Measurements from ENCODE around the gene TBX19.

The TBX19 gene

GRCh38 chr1:168280296-168280927, at the start of gene TBX19:
Gene TBX19 (plus strand): TSS chr1:168280877. CDS start chr1:168281091, 214 bp downstream.
- DNase-seq, result no peak

GRCh38 chr1:168234846-168235547, 45.7 kb upstream of the TBX19 start:
- DNase-seq, result peak; percentile 70

- DNase-seq, result no peak
Measured at GRCh38 chr1:168235548-168235885, 45.2 kb upstream of the TBX19 start.

GRCh38 chr1:168235937-168236336, 44.7 kb upstream of the TBX19 start:
- no peak for DNase-seq

- DNase-seq, result no peak
Measured at GRCh38 chr1:168236836-168237611, 43.7 kb upstream of the TBX19 start.

- DNase-seq, result no peak
Measured at GRCh38 chr1:168243198-168243597, 37.5 kb upstream of the TBX19 start.

GRCh38 chr1:168243636-168244212, 37.0 kb upstream of the TBX19 start:
- DNase-seq, result no peak

GRCh38 chr1:168245042-168245441, 35.6 kb upstream of the TBX19 start:
- DNase-seq, result no peak

- DNase-seq, result no peak
Measured at GRCh38 chr1:168246506-168246905, 34.2 kb upstream of the TBX19 start.

GRCh38 chr1:168252204-168252733, 28.4 kb upstream of the TBX19 start:
- no peak for DNase-seq

- DNase-seq, result no peak
Measured at GRCh38 chr1:168256164-168256563, 24.5 kb upstream of the TBX19 start.

GRCh38 chr1:168257397-168257796, 23.3 kb upstream of the TBX19 start:
- no peak for DNase-seq

GRCh38 chr1:168259567-168259966, 21.1 kb upstream of the TBX19 start:
- no peak for DNase-seq

- DNase-seq, result no peak
Measured at GRCh38 chr1:168260393-168260792, 20.3 kb upstream of the TBX19 start.

GRCh38 chr1:168261390-168261789, 19.3 kb upstream of the TBX19 start:
- no peak for DNase-seq

- DNase-seq, result no peak
Measured at GRCh38 chr1:168263130-168263529, 17.5 kb upstream of the TBX19 start.

GRCh38 chr1:168264296-168264695, 16.4 kb upstream of the TBX19 start:
- no peak for DNase-seq

- DNase-seq, result no peak
Measured at GRCh38 chr1:168265596-168265995, 15.1 kb upstream of the TBX19 start.

- no peak for DNase-seq
Measured at GRCh38 chr1:168266644-168267186, 14.0 kb upstream of the TBX19 start.

- no peak for DNase-seq
Measured at GRCh38 chr1:168271636-168272035, 9.0 kb upstream of the TBX19 start.

GRCh38 chr1:168273575-168273974, 7.1 kb upstream of the TBX19 start:
- DNase-seq, result no peak

GRCh38 chr1:168279253-168279652, 1.4 kb upstream of the TBX19 start:
- DNase-seq, result no peak

Data from activated effector memory CD4-positive, alpha-beta T cell treated with anti-CD3 and anti-CD28 coated beads, Interleukin-2, amount 50 U/mL, for 16 hours (primary cell).